Nephron (organoid): ENCODE measurements around the gene COL8A2.

Experiments
- H3K27ac Mint-ChIP-seq, 3 experiments: 2 replicates each; pipeline ENCODE4 v1.8.0; 2020; ENCODE audit warnings: mixed read lengths in 3 of 3, mild to moderate bottlenecking in 2 of 3, moderate library complexity in 1 of 3
- H3K27me3 Mint-ChIP-seq: 2 replicates; pipeline ENCODE4 v1.8.0; 2021; ENCODE audit warnings: low read depth, mild to moderate bottlenecking, moderate library complexity, mixed read lengths
- H3K36me3 Mint-ChIP-seq: 2 replicates; pipeline ENCODE4 v1.8.0; 2020; ENCODE audit warnings: low read depth, mixed read lengths
- H3K4me1 Mint-ChIP-seq: 2 replicates; pipeline ENCODE4 v1.8.0; 2020; ENCODE audit warnings: mixed read lengths
- H3K4me3 Mint-ChIP-seq, 3 experiments: 2 replicates each; pipeline ENCODE4 v1.8.0; 2020; ENCODE audit warnings: mild to moderate bottlenecking in 3 of 3, mixed read lengths in 3 of 3, moderate library complexity in 2 of 3
- H3K9me3 Mint-ChIP-seq: 2 replicates; pipeline ENCODE4 v1.8.0; 2020; ENCODE audit warnings: mixed read lengths
- CTCF ChIP-seq, 3 experiments: fragments of 200-600 bp; sonication (generic); IDR thresholded peaks; one replicate each; pipeline ENCODE4 v1.5.0; 2021; ENCODE audit warnings: antibody characterized with exemption in 3 of 3; ENCODE audit not compliant: unreplicated experiment in 3 of 3

COL8A2 gene

DNA sequence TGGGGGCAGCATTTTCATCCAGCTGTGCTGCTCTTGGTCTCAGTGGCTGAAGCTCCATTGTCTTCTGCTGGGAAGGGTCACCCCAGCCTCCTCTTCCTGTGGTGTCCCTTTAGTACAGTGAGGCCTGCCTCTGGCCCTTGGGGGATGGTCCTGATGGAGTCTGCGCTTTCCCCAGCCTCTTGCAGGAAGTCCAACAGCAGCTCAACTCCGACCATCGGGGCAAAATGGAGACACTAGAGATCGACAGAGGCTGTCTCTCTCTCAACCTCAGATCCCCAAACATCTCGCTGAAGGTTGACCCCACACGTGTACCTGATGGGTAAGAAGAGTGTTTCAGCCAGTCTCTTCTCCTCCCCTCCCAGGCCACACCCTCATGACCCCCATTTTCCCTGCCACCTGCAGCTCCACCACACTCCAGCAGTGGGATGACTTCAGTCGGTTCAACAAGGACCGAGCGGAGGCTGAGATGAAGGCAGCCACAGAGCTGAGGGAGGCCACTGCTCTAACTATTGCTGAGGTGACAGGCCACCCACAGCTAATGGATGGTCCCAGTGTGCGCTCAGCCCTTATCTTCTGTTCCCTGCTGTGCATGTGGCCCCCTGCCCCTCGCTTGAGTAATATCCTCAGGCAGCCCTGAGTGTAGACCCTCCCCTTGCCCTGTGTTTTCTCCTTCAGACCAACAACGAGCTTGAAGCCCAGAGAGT lies 38.3 kb downstream of the COL8A2 start:
- peaks cover 8% of the 10 kb centered on the region for H3K36me3 Mint-ChIP-seq
- TF ChIP-seq CTCF (IDR thresholded peaks at IDR 0.05; ENCODE audit: unreplicated experiment in 3 of 3) = no peak
- no peaks in the 10 kb centered on the region for H3K27me3 Mint-ChIP-seq
- peak overlapping the region; percentile 64 to 78 (median 77) for H3K4me3 Mint-ChIP-seq
- H3K4me1 Mint-ChIP-seq = peaks cover 11% of the 10 kb centered on the region
- H3K27ac Mint-ChIP-seq = peak overlapping the region in 2 of 3 experiments; percentile 16 to 62
- no peaks in the 10 kb centered on the region for H3K9me3 Mint-ChIP-seq

DNA sequence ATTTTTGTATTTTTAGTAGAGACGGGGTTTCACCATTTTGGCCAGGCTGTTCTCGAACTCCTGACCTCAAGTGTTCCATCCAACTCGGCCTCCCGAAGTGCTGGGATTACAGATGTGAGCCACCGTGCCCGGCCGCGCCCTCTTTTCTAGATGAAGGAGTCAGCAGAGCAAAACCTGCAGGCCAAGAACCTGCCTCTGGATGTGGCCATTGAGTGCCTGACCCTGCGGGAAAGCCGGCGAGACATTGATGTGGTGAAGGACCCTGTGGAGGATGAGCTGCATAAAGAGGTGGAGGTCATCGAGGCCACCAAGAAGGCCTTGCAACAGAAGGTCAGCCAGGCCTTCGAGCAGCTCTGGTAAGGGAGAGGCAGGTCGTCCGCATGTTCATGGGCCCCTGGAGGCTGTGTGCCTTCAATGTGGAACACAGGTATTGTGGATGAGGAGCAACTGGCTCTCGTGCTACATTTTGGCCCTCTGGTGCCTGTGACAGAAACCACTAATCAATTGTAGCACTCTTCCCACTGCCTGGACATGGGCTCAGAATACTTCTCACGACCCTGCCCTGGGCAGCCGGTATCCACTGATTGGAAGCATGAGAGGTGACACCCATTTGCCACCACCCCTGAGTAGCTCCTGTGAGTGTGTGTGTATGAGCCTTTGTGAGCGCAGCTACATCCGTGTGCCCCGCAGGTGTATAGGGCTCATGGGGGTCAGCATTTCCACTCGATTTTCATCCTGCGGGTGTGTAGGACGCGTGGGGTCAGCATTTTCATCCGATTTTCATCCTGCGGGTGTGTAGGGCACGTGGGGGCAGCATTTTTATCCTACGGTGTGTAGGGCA lies 39.1 kb downstream of the COL8A2 start:
- peak overlapping the region; percentile 77 to 80 (median 78) for H3K4me3 Mint-ChIP-seq
- H3K4me1 Mint-ChIP-seq = peaks cover 11% of the 10 kb centered on the region
- H3K27ac Mint-ChIP-seq = peak overlapping the region in 1 of 3 experiments; percentile 62
- no peak for TF ChIP-seq CTCF (IDR thresholded peaks at IDR 0.05; ENCODE audit: unreplicated experiment in 3 of 3)
- no peaks in the 10 kb centered on the region for H3K9me3 Mint-ChIP-seq
- no peaks in the 10 kb centered on the region for H3K27me3 Mint-ChIP-seq
- H3K36me3 Mint-ChIP-seq = peaks cover 4% of the 10 kb centered on the region

DNA sequence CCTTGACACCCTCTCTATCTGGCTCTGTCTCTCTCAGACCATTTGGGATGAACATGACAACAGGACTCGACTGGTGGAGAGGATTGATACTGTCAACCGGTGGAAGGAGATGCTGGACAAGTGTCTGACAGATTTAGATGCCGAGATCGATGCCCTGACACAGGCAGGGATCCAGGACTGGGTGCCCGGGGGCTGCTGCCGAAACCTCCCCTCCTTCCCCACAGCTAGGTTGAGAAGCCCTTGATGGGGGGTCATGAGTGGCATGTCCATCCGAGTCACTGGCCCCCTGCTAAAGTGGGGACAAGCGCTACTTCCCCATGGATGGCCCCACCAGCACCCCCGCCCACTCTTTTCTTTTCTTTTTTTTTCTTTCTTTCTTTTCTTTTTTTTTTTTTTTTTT lies 39.9 kb downstream of the COL8A2 start:
- H3K4me1 Mint-ChIP-seq = peaks cover 10% of the 10 kb centered on the region
- no peaks in the 10 kb centered on the region for H3K9me3 Mint-ChIP-seq
- peak overlapping the region; percentile 63 to 84 (median 80) for H3K4me3 Mint-ChIP-seq
- TF ChIP-seq CTCF (IDR thresholded peaks at IDR 0.05; ENCODE audit: unreplicated experiment in 3 of 3) = no peak
- peaks cover 3% of the 10 kb centered on the region for H3K36me3 Mint-ChIP-seq
- peak overlapping the region in 2 of 3 experiments; percentile 47 to 49 for H3K27ac Mint-ChIP-seq
- H3K27me3 Mint-ChIP-seq = no peaks in the 10 kb centered on the region

- Mint-ChIP-seq H3K4me1 (peaks cover 5% of the 10 kb centered on the region), H3K4me3 (peak overlapping the region; percentile 79 to 84 (median 80)), H3K27ac (peak overlapping the region; percentile 47 to 83 (median 81)), H3K27me3 (no peaks in the 10 kb centered on the region), H3K36me3 (no peaks in the 10 kb centered on the region), H3K9me3 (no peaks in the 10 kb centered on the region)
- TF ChIP-seq CTCF (IDR thresholded peaks at IDR 0.05; ENCODE audit: unreplicated experiment in 3 of 3) = no peak
These were observed 40.4 kb downstream of the COL8A2 start for GRCh38 chr1:36084497-36085115.

- Mint-ChIP-seq H3K4me1 (no peaks in the 10 kb centered on the region), H3K4me3 (peak within 1 kb of the TSS; percentile 79 to 84 (median 80)), H3K36me3 (no peaks in the 10 kb centered on the region), H3K27me3 (no peaks in the 10 kb centered on the region), H3K9me3 (no peaks in the 10 kb centered on the region), H3K27ac (peak within 1 kb of the TSS; percentile 47 to 83 (median 81))
- no peak for TF ChIP-seq CTCF (IDR thresholded peaks at IDR 0.05; ENCODE audit: unreplicated experiment in 3 of 3)
These were observed 41.2 kb downstream of the COL8A2 start, which contains the start of gene TEKT2 for GRCh38 chr1:36083635-36084496. Gene TEKT2 (plus strand): TSS chr1:36084094. CDS start chr1:36084922, 828 bp downstream.
